Activated CD8-positive, alpha-beta memory T cell treated with anti-CD3 and anti-CD28 coated beads, Interleukin-2, amount 50 U/mL, for 1 hour (primary cell): ENCODE results near the gene FAM53B.
"Not testable (repeated sequence)": the region's sequence is repeated elsewhere in the genome, so short reads cannot be mapped to it uniquely, and the experiment has no call there.

Source experiments
- DNase-seq: peaks from one replicate; pipeline ENCODE4 v3.0.0-alpha.2; 2020; ENCODE audit errors: extremely low read depth

The FAM53B gene

GRCh38 chr10:124611738-124612137, 132.4 kb downstream of the FAM53B start:
- peak; percentile 13 for DNase-seq

GRCh38 chr10:124610851-124611250, 133.3 kb downstream of the FAM53B start:
- DNase-seq: not testable (repeated sequence)

GRCh38 chr10:124610186-124610585, 134.0 kb downstream of the FAM53B start:
- not testable (repeated sequence) for DNase-seq

GRCh38 chr10:124609698-124610097, 134.5 kb downstream of the FAM53B start:
- no peak for DNase-seq

GRCh38 chr10:124608093-124608721, 136.0 kb downstream of the FAM53B start:
- no peak for DNase-seq

GRCh38 chr10:124607693-124608092, 136.5 kb downstream of the FAM53B start:
- no peak for DNase-seq

GRCh38 chr10:124606822-124607221, 137.4 kb downstream of the FAM53B start:
- no peak for DNase-seq

- no peak for DNase-seq
Observed at GRCh38 chr10:124605856-124606812, 138.0 kb downstream of the FAM53B start.

- DNase-seq: no peak
Observed at GRCh38 chr10:124605481-124605855, 138.7 kb downstream of the FAM53B start.

- DNase-seq: no peak
Observed at GRCh38 chr10:124605001-124605370, 139.2 kb downstream of the FAM53B start.

- DNase-seq: no peak
Observed at GRCh38 chr10:124604214-124605000, 139.8 kb downstream of the FAM53B start.

- DNase-seq: no peak
Observed at GRCh38 chr10:124603376-124604213, 140.6 kb downstream of the FAM53B start.

GRCh38 chr10:124602646-124603365, 141.4 kb downstream of the FAM53B start:
- no peak for DNase-seq

GRCh38 chr10:124602121-124602561, 142.0 kb downstream of the FAM53B start:
- DNase-seq: no peak

GRCh38 chr10:124601431-124602120, 142.6 kb downstream of the FAM53B start:
- no peak for DNase-seq

- DNase-seq: no peak
Observed at GRCh38 chr10:124601016-124601415, 143.2 kb downstream of the FAM53B start.

GRCh38 chr10:124600051-124600880, 143.9 kb downstream of the FAM53B start:
- no peak for DNase-seq

GRCh38 chr10:124599588-124600050, 144.6 kb downstream of the FAM53B start:
- no peak for DNase-seq
